IMR-90 (cell line): ENCODE results near the gene ACSS1. TPM values are rescaled to one million over a fixed set of nuclear protein-coding genes. Genes with fewer than 3 reads are reported as not detected.

Experiments used
- ATAC-seq: fragments of 200-7000 bp; cut with Tn5 transposase; 2 replicates; pipeline ENCODE4 v1.9.1; 2020; ENCODE audit warnings: low read depth, mild to moderate bottlenecking, moderate library complexity
- BruUV-seq: library from RNA; stranded (reverse); fragments of 400-500 nt; replicated peaks from 2 replicates; lab custom pipeline; 2021; lab: Mats Ljungman, UMichigan
- CTCF ChIA-PET: fragments of 300-600 bp; formaldehyde crosslinking; extraction: SDS; loops from one replicate; lab custom pipeline; 2021; ENCODE audit warnings: antibody characterized with exemption; lab: Yijun Ruan, JAX
- POLR2A ChIA-PET: fragments of 300-600 bp; sonication (Branson Sonifier 250); formaldehyde crosslinking; loops from one replicate; lab custom pipeline; 2022; ENCODE audit warnings: antibody characterized with exemption; ENCODE audit not compliant: unreplicated experiment; lab: Charles Lee
- DNase-seq: peaks from one replicate; pipeline ENCODE4 v3.0.0; 2013
- H2AFZ ChIP-seq: replicated peaks from 2 replicates; pipeline ENCODE3; 2013; ENCODE audit warnings: low read length, mild to moderate bottlenecking; ENCODE audit not compliant: poor library complexity
- H2AK5ac ChIP-seq: 2 replicates; pipeline ENCODE4 v1.6.1; 2013; ENCODE audit warnings: low read depth, low read length, inconsistent platforms
- H2AK9ac ChIP-seq: replicated peaks from 2 replicates; pipeline ENCODE3; 2013; ENCODE audit warnings: mild to moderate bottlenecking, low read depth, low read length, moderate library complexity; ENCODE audit not compliant: poor library complexity
- H2BK120ac ChIP-seq: 2 replicates; pipeline ENCODE4 v1.6.1; 2013; ENCODE audit warnings: low read depth, low read length, inconsistent platforms
- H2BK15ac ChIP-seq: 3 replicates; pipeline ENCODE4 v1.6.1; 2013; ENCODE audit warnings: low read depth, low read length, inconsistent platforms
- H2BK20ac ChIP-seq: 2 replicates; pipeline ENCODE4 v1.6.1; 2013; ENCODE audit warnings: low read depth, mild to moderate bottlenecking, inconsistent platforms, low read length, moderate library complexity
- H2BK5ac ChIP-seq: 2 replicates; pipeline ENCODE4 v1.6.1; 2013; ENCODE audit warnings: mild to moderate bottlenecking, low read depth, low read length, inconsistent platforms; ENCODE audit not compliant: poor library complexity, severe bottlenecking
- H3K14ac ChIP-seq: replicated peaks from 2 replicates; pipeline ENCODE4 v1.6.1; 2013; ENCODE audit warnings: low read depth, low read length, inconsistent platforms
- H3K18ac ChIP-seq: 2 replicates; pipeline ENCODE4 v1.6.1; 2013; ENCODE audit warnings: low read depth, low read length, control low read depth
- H3K23ac ChIP-seq: 2 replicates; pipeline ENCODE4 v1.6.1; 2013; ENCODE audit warnings: low read depth, low read length, inconsistent platforms
- H3K27ac ChIP-seq: 2 replicates; pipeline ENCODE4 v1.5.1; 2013; ENCODE audit warnings: mild to moderate bottlenecking, control low read depth, low read length; ENCODE audit not compliant: insufficient read depth
- H3K27me3 ChIP-seq: 2 replicates; pipeline ENCODE4 v1.6.1; 2013; ENCODE audit warnings: low read length; ENCODE audit not compliant: control insufficient read depth, insufficient read depth
- H3K36me3 ChIP-seq: 2 replicates; pipeline ENCODE4 v1.6.1; 2013; ENCODE audit warnings: low read length, mixed read lengths; ENCODE audit not compliant: control insufficient read depth, insufficient read depth
- H3K4ac ChIP-seq: 2 replicates; pipeline ENCODE4 v1.6.1; 2013; ENCODE audit warnings: low read depth, low read length, inconsistent platforms
- H3K4me1 ChIP-seq: 2 replicates; pipeline ENCODE4 v1.6.1; 2013; ENCODE audit warnings: low read length, mixed read lengths; ENCODE audit not compliant: control insufficient read depth, insufficient read depth
- H3K4me2 ChIP-seq: 2 replicates; pipeline ENCODE4 v1.6.1; 2013; ENCODE audit warnings: low read depth, mild to moderate bottlenecking, control low read depth, low read length, moderate library complexity
- H3K4me3 ChIP-seq: 2 replicates; pipeline ENCODE4 v1.5.1; 2013; ENCODE audit warnings: low read depth, mild to moderate bottlenecking, control low read depth, low read length, moderate library complexity; ENCODE audit not compliant: insufficient read depth
- H3K56ac ChIP-seq: 2 replicates; pipeline ENCODE4 v1.6.1; 2013; ENCODE audit warnings: low read length, inconsistent platforms; ENCODE audit not compliant: insufficient read depth; ENCODE audit errors: extremely low read depth
- H3K79me1 ChIP-seq, 2 experiments: 2 replicates each; pipeline ENCODE4 v1.6.1; 2013; ENCODE audit warnings: low read length in 2 of 2, inconsistent platforms in 1 of 2, low read depth in 1 of 2
- H3K9ac ChIP-seq: 2 replicates; pipeline ENCODE4 v1.6.1; 2013; ENCODE audit warnings: low read depth, low read length, control low read depth
- H3K9me1 ChIP-seq: 2 replicates; pipeline ENCODE4 v1.6.1; 2013; ENCODE audit warnings: low read length, inconsistent platforms; ENCODE audit not compliant: insufficient read depth
- H3K9me3 ChIP-seq: 2 replicates; pipeline ENCODE4 v1.6.1; 2013; ENCODE audit warnings: low read length; ENCODE audit not compliant: control insufficient read depth, insufficient read depth
- H4K20me1 ChIP-seq: 2 replicates; pipeline ENCODE4 v1.6.1; 2013; ENCODE audit warnings: low read length, inconsistent platforms; ENCODE audit not compliant: insufficient read depth
- H4K5ac ChIP-seq: 2 replicates; pipeline ENCODE4 v1.6.1; 2013; ENCODE audit warnings: mild to moderate bottlenecking, low read depth, low read length, control low read depth
- H4K8ac ChIP-seq, 2 experiments: 2 replicates each; pipeline ENCODE4 v1.6.1; 2013; ENCODE audit warnings: low read depth in 2 of 2, low read length in 2 of 2, control low read depth in 1 of 2, inconsistent platforms in 1 of 2
- H4K91ac ChIP-seq: 2 replicates; pipeline ENCODE4 v1.6.1; 2013; ENCODE audit warnings: low read depth, low read length, inconsistent platforms; ENCODE audit not compliant: insufficient read depth
- BHLHE40 ChIP-seq: fragments of 150-350 bp; IDR thresholded peaks from 2 replicates; pipeline ENCODE4 v1.6.1; 2016; ENCODE audit warnings: mild to moderate bottlenecking, low read depth, low read length
- CEBPB ChIP-seq: IDR thresholded peaks from 2 replicates; pipeline ENCODE4 v1.6.1; 2012; ENCODE audit warnings: low read depth, low read length, improper control_type of control experiment
- CHD1 ChIP-seq: IDR thresholded peaks from 2 replicates; pipeline ENCODE4 v1.6.1; 2012; ENCODE audit warnings: low read depth, low read length, improper control_type of control experiment
- CTCF ChIP-seq: conservative IDR thresholded peaks from 2 replicates; pipeline ENCODE4 v1.5.1; 2012; ENCODE audit warnings: mild to moderate bottlenecking, low read depth, low read length, improper control_type of control experiment
- ELK1 ChIP-seq: fragments of 150-350 bp; IDR thresholded peaks from 2 replicates; pipeline ENCODE4 v1.6.1; 2016; ENCODE audit warnings: low read depth, mild to moderate bottlenecking, low read length, moderate library complexity, borderline replicate concordance
- FOS ChIP-seq: fragments of 150-350 bp; IDR thresholded peaks from 2 replicates; pipeline ENCODE4 v1.6.1; 2016; ENCODE audit warnings: low read depth, low read length
- MAFK ChIP-seq: IDR thresholded peaks from 2 replicates; pipeline ENCODE4 v1.6.1; 2012; ENCODE audit warnings: low read depth, low read length, improper control_type of control experiment
- MAZ ChIP-seq: IDR thresholded peaks from 2 replicates; pipeline ENCODE4 v1.6.1; 2012; ENCODE audit warnings: low read depth, mild to moderate bottlenecking, low read length, improper control_type of control experiment, moderate library complexity, borderline replicate concordance
- MXI1 ChIP-seq: IDR thresholded peaks from 2 replicates; pipeline ENCODE4 v1.6.1; 2012; ENCODE audit warnings: low read depth, mild to moderate bottlenecking, low read length, moderate library complexity, borderline replicate concordance
- NFE2L2 ChIP-seq: fragments of 150-350 bp; IDR thresholded peaks from 2 replicates; pipeline ENCODE4 v1.6.1; 2016; ENCODE audit warnings: low read depth, mild to moderate bottlenecking, low read length
- POLR2A ChIP-seq: IDR thresholded peaks from 2 replicates; pipeline ENCODE4 v1.6.1; 2012; ENCODE audit warnings: mild to moderate bottlenecking, low read depth, low read length
- RAD21 ChIP-seq: IDR thresholded peaks from 2 replicates; pipeline ENCODE4 v1.6.1; 2012; ENCODE audit warnings: low read length, improper control_type of control experiment
- RCOR1 ChIP-seq: IDR thresholded peaks from 2 replicates; pipeline ENCODE4 v1.6.1; 2012; ENCODE audit warnings: mild to moderate bottlenecking, low read length, improper control_type of control experiment; ENCODE audit not compliant: insufficient replicate concordance
- RFX5 ChIP-seq: IDR thresholded peaks from 2 replicates; pipeline ENCODE4 v1.8.0; 2012; ENCODE audit warnings: low read depth, mild to moderate bottlenecking, low read length, moderate library complexity
- SMC3 ChIP-seq: fragments of 150-350 bp; IDR thresholded peaks from 2 replicates; pipeline ENCODE4 v1.6.1; 2016; ENCODE audit warnings: low read depth, mild to moderate bottlenecking, antibody characterized with exemption, low read length, moderate library complexity
- USF2 ChIP-seq: fragments of 150-350 bp; IDR thresholded peaks from 2 replicates; pipeline ENCODE4 v1.6.1; 2017; ENCODE audit warnings: mild to moderate bottlenecking, antibody characterized with exemption, low read length, low read depth
- WGBS, 2 experiments: methylation state at CpG; one replicate each; pipeline versions ENCODE4 v1.1.5 to v1.1.7; 2013; ENCODE audit warnings: missing lambda C conversion rate in 2 of 2; ENCODE audit not compliant: insufficient read length in 1 of 2; ENCODE audit errors: extremely low coverage in 2 of 2; 5-methylcytosine and 5-hydroxymethylcytosine counted together
- dilution Hi-C: fragments of 300-500 bp; cut with HindIII; formaldehyde crosslinking; loops from one replicate; pipeline ENCODE4 v1.14.3; 2018; ENCODE audit warnings: low sequenced_read_pairs; ENCODE audit not compliant: unreplicated experiment
- in situ Hi-C: fragments of 300-500 bp; cut with MboI; formaldehyde crosslinking; loops from 3 replicates; pipeline ENCODE4 v1.14.3; 2019; ENCODE audit warnings: low sequenced_read_pairs, inconsistent platforms, mixed read lengths
- intact Hi-C: fragments of 100-400 bp; cut with micrococcal nuclease; formaldehyde crosslinking; loops from 2 replicates; pipeline ENCODE4 v1.10.0; 2022
- polyA plus RNA-seq, 3 experiments: library from polyadenylated mRNA; depleted of rRNA; stranded (reverse); fragments of >200 nt; gene quantifications; 2 replicates each; pipeline ENCODE4 v1.2.3, GENCODE V29; 2012; ENCODE audit warnings: low replicate concordance in 1 of 3
- total RNA-seq: library from RNA; depleted of rRNA; stranded (reverse); fragments of >200 nt; gene quantifications from 2 replicates; pipeline ENCODE4 v1.2.3, GENCODE V29; 2012

The ACSS1 gene
- total and polyA plus RNA-seq, 2 of the 4 experiments (the other 2 are of a cell fraction) = 0.72 to 1.2 TPM

- no peak for ATAC-seq
- Histone ChIP-seq H4K20me1 (no peaks in the 10 kb centered on the region), H3K9ac (no peak overlapping the region), H2BK5ac (no peak overlapping the region), H3K27ac (no peak overlapping the region), H3K36me3 (peaks cover 52% of the 10 kb centered on the region), H3K4me1 (no peaks in the 10 kb centered on the region), H4K5ac (no peak overlapping the region), H2BK15ac (no peak overlapping the region), H4K91ac (no peak overlapping the region), H3K4me3 (no peak overlapping the region), H3K14ac (no peak overlapping the region), H3K9me1 (no peaks in the 10 kb centered on the region), H3K79me1 (no peaks in the 10 kb centered on the region), H3K4ac (no peak overlapping the region), H2BK20ac (no peak overlapping the region), H3K18ac (no peak overlapping the region), H3K23ac (no peak overlapping the region), H4K8ac (no peak overlapping the region), H3K4me2 (no peak overlapping the region), H3K56ac (no peak overlapping the region), H2AK5ac (no peak overlapping the region), H2AK9ac (no peak overlapping the region), H3K9me3 (no peaks in the 10 kb centered on the region), H3K27me3 (no peaks in the 10 kb centered on the region), H2BK120ac (no peak overlapping the region), H2AFZ (no peak overlapping the region)
- TF ChIP-seq CTCF = no peak
- TF ChIP-seq ELK1 = no peak
- TF ChIP-seq RFX5 = no peak
- TF ChIP-seq MAZ = no peak
- TF ChIP-seq CHD1 = no peak
- no peak for TF ChIP-seq MAFK
- TF ChIP-seq SMC3 = no peak
- TF ChIP-seq MXI1 = no peak
- no peak for TF ChIP-seq NFE2L2
- TF ChIP-seq USF2 = no peak
- no peak for TF ChIP-seq BHLHE40
- no peak for TF ChIP-seq CEBPB
- no peak for TF ChIP-seq POLR2A
- TF ChIP-seq FOS = no peak
- TF ChIP-seq RAD21 = no peak
- no peak for TF ChIP-seq RCOR1
- in situ Hi-C loops (no loop called here), intact Hi-C loops (no loop called here), dilution Hi-C loops (no loop called here)
- BruUV-seq = no TSS peak
- 94% methylated on average over 5 of the region's 15 CpGs; no CpG with 5 or more reads in 1 of the 2 experiments for WGBS, 2 experiments
- CTCF ChIA-PET = no interaction called here
- no peak for DNase-seq
- POLR2A ChIA-PET = no interaction called here
Observed at GRCh38 chr20:24966317-24967012, 91.5 kb downstream of the ACSS1 start.
